PFSK-1 (cell line): ENCODE measurements around the gene FLAD1. TPM values are rescaled to one million over a fixed set of nuclear protein-coding genes. Genes with fewer than 3 reads are reported as not detected.

ENCODE experiments used
- FOXP2 ChIP-seq: optimal IDR thresholded peaks from 2 replicates; pipeline ENCODE3; 2011; ENCODE audit warnings: borderline replicate concordance, control low read depth, inconsistent platforms; ENCODE audit not compliant: insufficient read depth; ENCODE audit errors: extremely low read length, extremely low read depth
- POLR2AphosphoS5 ChIP-seq: IDR thresholded peaks from 2 replicates; pipeline ENCODE4 v1.6.1; 2012; ENCODE audit warnings: low read depth, mild to moderate bottlenecking, control low read depth, low read length, moderate library complexity
- REST ChIP-seq, 2 experiments: IDR thresholded peaks; 2 replicates each; pipeline versions ENCODE4 v1.6.1 to v1.8.0; 2011 to 2012; ENCODE audit warnings: low read depth in 2 of 2, low read length in 2 of 2, control low read depth in 1 of 2, inconsistent platforms in 1 of 2, mild to moderate bottlenecking in 1 of 2, moderate library complexity in 1 of 2; ENCODE audit not compliant: insufficient read depth in 1 of 2
- SIN3A ChIP-seq: IDR thresholded peaks from 2 replicates; pipeline ENCODE4 v1.6.1; 2012; ENCODE audit warnings: mild to moderate bottlenecking, low read length, moderate library complexity, borderline replicate concordance; ENCODE audit not compliant: insufficient read depth
- TAF1 ChIP-seq: IDR thresholded peaks from 2 replicates; pipeline ENCODE4 v1.6.1; 2012; ENCODE audit warnings: low read length, control low read depth, borderline replicate concordance; ENCODE audit not compliant: insufficient read depth
- polyA plus RNA-seq: library from polyadenylated mRNA; unstranded; fragments of >200 nt; gene quantifications from one replicate; pipeline ENCODE4 v1.2.1, GENCODE V29; 2012; ENCODE audit warnings: low read depth, missing spikeins; ENCODE audit not compliant: insufficient read length

FLAD1 gene
- 94.8 TPM for polyA plus RNA-seq

- TF ChIP-seq POLR2AphosphoS5: peak; percentile 81
- TF ChIP-seq FOXP2: no peak
Measured at GRCh38 chr1:154982897-154983648, at the start of gene FLAD1. TSS of gene FLAD1 (plus strand) at chr1:154983344. CDS start at chr1:154983695, 351 bp downstream.

- no peak for TF ChIP-seq FOXP2
- TF ChIP-seq REST (IDR thresholded peaks at IDR 0.05; ENCODE audit: insufficient read depth in 1 of 2, low read depth in 2 of 2, low read length in 2 of 2): no peak
- TF ChIP-seq POLR2AphosphoS5: no peak
Measured at GRCh38 chr1:154934358-154934948, 48.7 kb upstream of the FLAD1 start.

- TF ChIP-seq FOXP2: no peak
- TF ChIP-seq SIN3A: no peak
- no peak for TF ChIP-seq REST (IDR thresholded peaks at IDR 0.05; ENCODE audit: insufficient read depth in 1 of 2, low read depth in 2 of 2, low read length in 2 of 2)
- no peak for TF ChIP-seq TAF1
- TF ChIP-seq POLR2AphosphoS5: no peak
Measured at GRCh38 chr1:154935749-154936554, 47.2 kb upstream of the FLAD1 start.

- peak; percentile 36 for TF ChIP-seq POLR2AphosphoS5
- TF ChIP-seq REST (IDR thresholded peaks at IDR 0.05; ENCODE audit: insufficient read depth in 1 of 2, low read depth in 2 of 2, low read length in 2 of 2): no peak
- TF ChIP-seq TAF1: no peak; the same call in 1 of the 2 replicates
- peak; percentile 80 for TF ChIP-seq FOXP2
- no peak for TF ChIP-seq SIN3A
Measured at GRCh38 chr1:154936555-154937084, 46.5 kb upstream of the FLAD1 start, which contains the start of gene PMVK. TSS of gene PMVK (minus strand) at chr1:154936719. CDS start at chr1:154936685, 34 bp downstream.

GRCh38 chr1:154937085-154937987, 45.8 kb upstream of the FLAD1 start:
- TF ChIP-seq TAF1: 0 out of 2 replicates have a peak, but pooled peaks have one; percentile 31
- peak; percentile 89; the same call in 1 of the 2 replicates for TF ChIP-seq SIN3A
- TF ChIP-seq POLR2AphosphoS5: peak; percentile 81
- TF ChIP-seq REST (IDR thresholded peaks at IDR 0.05; ENCODE audit: insufficient read depth in 1 of 2, low read depth in 2 of 2, low read length in 2 of 2): no peak
- peak; percentile 80 for TF ChIP-seq FOXP2
